T-helper 2 cell treated with Interferon-gamma antibody and Interleukin-4, amounts not matched to agents 5 μg/mL and 100 μg/mL, for 36 hours (primary cell): ENCODE data around the gene TMED7.
A peak's percentile ranks its signal among the peaks of the same experiment; 100 is the strongest.

ENCODE experiments used
- DNase-seq: peaks from one replicate; pipeline ENCODE4 v3.0.0; 2021; ENCODE audit warnings: low spot score
- H3K27ac Mint-ChIP-seq: one replicate; pipeline ENCODE4 v1.8.0; 2021; ENCODE audit warnings: mild to moderate bottlenecking, mixed read lengths
- H3K27me3 Mint-ChIP-seq: one replicate; pipeline ENCODE4 v1.8.0; 2021; ENCODE audit warnings: low read depth, mixed read lengths
- H3K36me3 Mint-ChIP-seq: one replicate; pipeline ENCODE4 v1.8.0; 2021; ENCODE audit warnings: low read depth, mixed read lengths
- H3K4me1 Mint-ChIP-seq: one replicate; pipeline ENCODE4 v1.8.0; 2021; ENCODE audit warnings: low read depth, mixed read lengths
- H3K4me3 Mint-ChIP-seq: one replicate; pipeline ENCODE4 v1.8.0; 2022; ENCODE audit warnings: mild to moderate bottlenecking, moderate library complexity, mixed read lengths
- H3K9me3 Mint-ChIP-seq: one replicate; pipeline ENCODE4 v1.8.0; 2021; ENCODE audit warnings: mixed read lengths

TMED7 gene

DNA sequence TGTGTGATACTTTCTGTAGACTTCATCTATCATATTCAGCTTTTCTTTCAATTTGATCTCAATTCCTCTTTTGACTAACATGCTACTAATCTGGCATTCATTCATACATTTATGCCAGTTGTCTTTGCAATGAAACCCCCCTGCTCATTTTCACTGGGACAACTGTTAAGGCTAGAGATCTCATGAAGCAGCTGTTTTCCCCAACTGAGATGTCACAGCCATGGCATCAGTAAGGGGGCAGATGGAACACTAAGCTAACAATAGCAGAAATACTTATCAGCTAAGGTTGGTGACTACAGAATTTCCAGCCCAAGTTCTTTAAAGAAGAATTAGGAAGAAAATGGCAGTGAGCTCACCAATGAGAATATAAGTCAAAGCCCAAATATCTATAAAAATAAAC is 9.4 kb downstream of the TMED7 start:
- Mint-ChIP-seq H3K27me3 (no peaks in the 10 kb centered on the region), H3K36me3 (peaks cover 62% of the 10 kb centered on the region), H3K4me3 (no peak overlapping the region), H3K4me1 (peaks cover 2% of the 10 kb centered on the region), H3K9me3 (no peaks in the 10 kb centered on the region), H3K27ac (no peak overlapping the region)
- no peak for DNase-seq

DNA sequence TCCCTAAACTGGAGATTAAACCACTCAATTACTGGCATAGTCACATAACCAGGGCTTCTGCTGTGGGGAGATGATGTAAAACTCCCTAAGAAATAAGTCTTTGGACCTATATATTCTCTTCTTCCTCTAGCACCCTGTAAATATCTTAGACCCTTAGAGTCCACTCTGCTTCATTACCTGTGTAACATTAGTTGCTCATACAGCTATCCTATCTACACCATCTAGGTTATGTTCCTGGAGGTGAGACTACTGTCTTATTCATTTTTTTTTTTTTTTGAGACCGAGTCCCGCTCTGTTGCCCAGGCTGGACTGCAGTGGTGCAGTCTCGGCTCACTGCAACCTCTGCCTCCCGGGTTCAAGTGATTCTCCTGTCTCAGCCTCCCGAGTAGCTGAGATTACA is 14.0 kb downstream of the TMED7 start:
- DNase-seq: no peak
- Mint-ChIP-seq H3K4me1 (no peaks in the 10 kb centered on the region), H3K36me3 (peaks cover 39% of the 10 kb centered on the region), H3K27ac (no peak overlapping the region), H3K4me3 (no peak overlapping the region), H3K27me3 (no peaks in the 10 kb centered on the region), H3K9me3 (no peaks in the 10 kb centered on the region)

DNA sequence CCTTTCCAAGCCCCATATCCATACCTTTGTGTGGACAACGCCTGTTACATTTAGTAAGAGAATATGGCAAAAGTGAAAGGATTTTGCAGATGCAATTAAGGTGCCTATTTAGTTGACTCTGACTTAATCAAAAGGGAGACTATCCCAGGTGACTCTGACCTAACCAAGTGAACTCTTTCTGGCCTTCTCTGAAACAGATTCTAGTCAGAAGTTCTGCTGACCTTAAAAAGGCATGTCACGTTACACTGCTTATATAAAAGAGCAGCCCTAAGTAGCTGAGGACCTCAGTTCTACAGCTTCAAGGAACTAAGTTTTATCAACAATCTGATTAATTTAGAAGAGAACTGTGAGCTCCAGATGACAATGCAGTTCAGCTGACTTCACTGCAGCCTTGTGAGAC is 17.9 kb downstream of the TMED7 start:
- Mint-ChIP-seq H3K36me3 (peaks cover 29% of the 10 kb centered on the region), H3K4me3 (no peak overlapping the region), H3K9me3 (no peaks in the 10 kb centered on the region), H3K27me3 (no peaks in the 10 kb centered on the region), H3K27ac (no peak overlapping the region), H3K4me1 (peaks cover 2% of the 10 kb centered on the region)
- DNase-seq: no peak

DNA sequence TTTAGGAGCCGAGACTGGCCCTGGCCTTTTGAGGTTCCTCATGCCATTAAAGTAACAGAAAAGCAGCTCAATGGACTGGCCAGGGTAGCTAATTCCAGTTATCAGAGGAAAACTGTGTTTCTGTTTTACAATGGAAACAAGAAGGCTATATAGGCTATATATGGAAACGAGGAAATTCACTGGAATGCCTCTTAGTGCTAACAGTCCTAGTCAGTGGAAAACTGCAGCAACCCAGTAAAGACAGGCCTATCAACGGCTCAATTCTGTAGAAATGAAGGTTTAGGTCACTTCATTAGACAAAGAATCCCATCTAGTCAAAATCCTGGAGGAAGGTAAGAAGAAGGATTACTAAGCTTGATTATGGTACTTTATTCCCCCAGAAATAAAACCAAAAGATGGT is 20.4 kb downstream of the TMED7 start:
- Mint-ChIP-seq H3K27ac (no peak overlapping the region), H3K4me1 (peaks cover 6% of the 10 kb centered on the region), H3K27me3 (peaks cover under 1% of the 10 kb centered on the region), H3K4me3 (no peak overlapping the region), H3K9me3 (no peaks in the 10 kb centered on the region), H3K36me3 (peaks cover 20% of the 10 kb centered on the region)
- no peak for DNase-seq

DNA sequence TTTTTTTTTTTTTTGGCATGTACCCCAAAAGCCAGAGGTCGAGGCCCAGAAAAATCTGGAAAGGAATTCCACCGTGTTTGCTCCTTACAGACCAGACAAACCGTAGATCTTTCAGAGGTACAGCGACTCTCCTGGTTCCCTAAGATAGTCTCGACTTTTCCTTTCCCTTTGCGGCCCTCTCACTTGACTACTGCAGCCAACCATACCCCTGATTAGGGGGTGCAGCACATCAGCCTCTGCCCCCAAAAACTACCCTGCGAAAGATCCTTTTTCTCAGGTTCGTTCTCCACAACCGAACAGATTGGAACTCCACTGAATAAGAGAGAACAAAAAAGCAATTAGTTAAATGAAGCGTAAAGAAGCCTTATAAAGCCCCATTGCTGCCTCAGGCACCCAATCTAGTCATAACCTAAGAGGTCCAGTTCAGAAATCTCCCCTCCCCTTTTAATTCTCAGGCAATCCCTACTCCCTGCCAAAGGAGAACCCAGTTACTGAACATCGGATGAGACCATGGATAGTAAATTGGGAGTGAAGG is 23.2 kb downstream of the TMED7 start:
- Mint-ChIP-seq H3K9me3 (no peaks in the 10 kb centered on the region), H3K4me1 (peaks cover 12% of the 10 kb centered on the region), H3K4me3 (peak overlapping the region; percentile 54), H3K27ac (peak overlapping the region; percentile 46), H3K36me3 (peaks cover 18% of the 10 kb centered on the region), H3K27me3 (peaks cover 3% of the 10 kb centered on the region)
- DNase-seq: no peak

DNA sequence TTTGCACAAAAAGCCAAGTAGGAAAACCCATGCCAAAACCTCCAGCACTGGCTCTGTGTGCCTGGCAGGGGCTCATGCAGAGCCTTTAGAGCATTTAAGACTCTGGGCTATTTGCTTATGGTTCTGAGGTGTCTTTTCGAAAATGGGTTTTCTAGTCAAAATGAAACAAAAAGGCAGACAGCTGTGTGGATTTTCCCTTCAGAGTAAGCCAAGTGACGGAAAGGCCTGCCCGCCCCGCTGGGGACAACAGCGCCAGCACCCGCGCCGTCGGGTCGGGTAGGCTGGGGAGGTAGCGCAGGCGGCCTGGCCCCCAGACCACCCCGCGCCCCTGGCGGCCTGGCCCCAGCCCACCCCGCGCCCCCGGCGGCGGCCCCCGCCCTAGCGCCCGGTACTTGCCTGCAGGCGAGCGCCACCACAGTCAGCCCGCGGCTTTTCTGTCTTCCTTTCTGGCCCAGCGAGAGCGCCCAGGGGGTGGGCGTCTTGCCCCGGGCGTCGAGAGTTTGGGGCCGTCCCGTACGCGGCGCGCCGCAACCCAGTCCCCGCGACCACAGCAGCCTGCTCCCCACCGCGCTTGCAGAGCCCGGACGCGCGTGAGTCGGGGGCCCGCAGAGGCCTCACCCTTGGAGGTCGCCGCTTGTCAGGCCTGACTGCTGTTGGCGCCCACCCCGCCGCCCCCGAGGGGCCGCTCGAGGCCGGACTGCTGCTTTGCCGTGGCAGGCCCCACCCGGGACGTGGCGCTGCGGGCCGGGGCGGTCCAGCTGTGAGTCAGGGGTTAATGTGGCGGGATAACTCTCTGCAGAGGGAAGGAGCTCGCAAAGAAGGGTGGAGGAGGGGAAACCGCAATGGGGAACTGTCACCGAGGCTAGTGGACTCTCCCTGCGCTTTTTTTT is 23.9 kb downstream of the TMED7 start, which contains the start of gene TICAM2:
Gene TICAM2 (minus strand): TSS at position 779 of the 890 bp plus-strand sequence. CDS start 21,223 bp downstream, outside the sequence.
- Mint-ChIP-seq H3K27me3 (peaks cover 3% of the 10 kb centered on the region), H3K36me3 (peaks cover 18% of the 10 kb centered on the region), H3K4me3 (peak within 1 kb of the TSS; percentile 64), H3K4me1 (peaks cover 12% of the 10 kb centered on the region), H3K9me3 (no peaks in the 10 kb centered on the region), H3K27ac (peak within 1 kb of the TSS; percentile 46)
- DNase-seq: peak; percentile 67

DNA sequence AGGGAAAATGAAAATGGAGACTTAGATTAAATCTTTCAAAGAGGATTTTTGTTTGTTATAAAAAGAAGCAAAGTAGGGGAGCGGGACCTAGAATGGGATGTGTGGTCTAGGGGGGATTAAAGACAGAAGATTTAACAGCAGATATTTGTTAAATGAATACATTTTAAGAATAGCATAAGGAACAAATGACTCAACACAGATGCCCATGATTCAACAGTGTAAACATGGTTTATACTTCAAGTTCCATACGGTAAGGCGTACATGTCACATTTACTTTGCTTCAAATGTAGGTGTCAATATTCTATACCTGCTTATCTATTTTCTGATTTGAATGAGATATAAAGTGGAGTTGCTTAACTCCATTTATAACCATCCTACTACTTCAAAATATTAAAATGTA is 25.1 kb downstream of the TMED7 start:
- Mint-ChIP-seq H3K9me3 (no peaks in the 10 kb centered on the region), H3K36me3 (peaks cover 11% of the 10 kb centered on the region), H3K27ac (no peak overlapping the region), H3K4me1 (peaks cover 12% of the 10 kb centered on the region), H3K27me3 (peaks cover 7% of the 10 kb centered on the region), H3K4me3 (peak overlapping the region; percentile 33)
- no peak for DNase-seq

DNA sequence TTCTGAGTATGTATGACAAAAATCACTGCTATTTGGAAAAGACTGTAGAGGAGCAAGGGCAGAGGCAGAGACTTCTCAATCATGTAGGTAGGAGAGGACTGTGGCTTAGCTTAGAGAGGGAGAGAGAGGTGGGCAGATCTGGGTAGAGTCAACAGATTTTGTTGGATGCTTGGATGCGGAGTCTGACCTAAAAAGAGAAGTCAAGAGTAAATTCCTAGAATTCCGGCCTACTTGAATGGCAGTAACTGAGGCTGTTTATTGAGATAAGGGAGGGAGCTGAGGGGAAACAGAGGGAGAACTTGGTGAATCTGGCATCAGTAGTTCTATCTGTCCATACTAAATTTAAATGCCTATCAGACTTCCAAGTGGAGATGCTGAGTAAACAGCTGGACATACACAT is 25.9 kb downstream of the TMED7 start:
- Mint-ChIP-seq H3K27me3 (peaks cover 9% of the 10 kb centered on the region), H3K4me1 (peaks cover 12% of the 10 kb centered on the region), H3K9me3 (no peaks in the 10 kb centered on the region), H3K36me3 (peaks cover 8% of the 10 kb centered on the region), H3K4me3 (no peak overlapping the region), H3K27ac (no peak overlapping the region)
- no peak for DNase-seq

DNA sequence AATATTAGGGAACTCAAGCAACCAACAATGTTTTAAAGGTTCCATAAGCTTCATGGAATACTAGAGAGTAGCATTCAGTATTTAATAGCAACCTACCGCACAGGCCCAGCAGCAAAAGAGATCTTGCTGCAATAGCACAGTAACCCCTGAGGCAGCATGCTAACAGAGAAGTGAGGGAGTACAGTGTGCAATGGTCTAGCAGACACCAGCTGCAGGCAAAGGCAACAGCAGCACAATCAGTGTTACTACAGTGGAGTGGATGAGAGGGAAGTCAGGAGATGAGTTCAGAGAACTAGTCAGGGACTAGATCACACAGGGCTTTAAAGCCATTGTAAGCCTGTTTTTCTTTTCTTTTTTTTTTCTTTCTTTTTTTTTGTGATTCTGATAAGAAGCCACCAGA is 26.3 kb downstream of the TMED7 start:
- no peak for DNase-seq
- Mint-ChIP-seq H3K36me3 (peaks cover 7% of the 10 kb centered on the region), H3K4me3 (no peak overlapping the region)

DNA sequence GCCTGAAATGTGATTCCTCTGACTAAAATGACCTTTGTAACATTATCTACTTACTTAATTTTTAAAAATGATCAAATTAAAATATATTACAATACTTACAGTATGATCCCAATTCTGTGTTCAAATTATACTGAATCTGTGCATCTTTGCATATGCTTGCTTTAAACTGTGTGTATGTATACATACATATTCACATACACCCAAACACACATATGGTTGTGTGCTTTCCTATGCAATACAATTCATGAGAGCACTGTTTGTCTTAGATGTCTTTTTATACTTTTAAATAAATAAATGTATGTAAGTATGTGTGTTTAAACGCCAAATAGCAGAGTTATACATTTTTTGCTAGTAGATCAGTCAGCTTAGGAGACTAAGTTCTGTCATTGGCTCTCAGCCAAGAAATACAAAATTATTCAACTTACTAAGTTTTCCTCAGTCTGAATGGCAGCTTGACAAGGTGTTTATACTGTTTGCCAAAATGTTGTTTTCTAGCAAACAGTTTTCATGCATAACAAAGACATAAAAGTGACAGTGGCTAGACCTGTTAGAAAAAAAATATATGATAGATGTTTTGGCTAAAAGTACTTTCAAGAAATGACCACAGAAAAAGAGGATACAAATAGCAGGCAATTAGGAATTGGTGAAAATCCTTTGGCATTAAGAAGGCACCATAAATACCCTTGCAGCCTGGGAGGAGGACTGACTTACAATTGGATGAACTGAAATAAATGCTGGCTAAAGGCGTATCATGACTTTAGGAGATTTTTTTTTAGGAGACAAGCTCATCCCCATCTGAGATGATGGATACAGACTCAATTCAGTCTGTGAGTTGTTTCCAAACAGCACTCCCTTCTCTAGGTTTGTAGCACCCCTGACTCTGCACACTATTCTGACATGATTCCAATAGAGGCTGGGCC is 31.4 kb downstream of the TMED7 start:
- Mint-ChIP-seq H3K4me1 (peaks cover 2% of the 10 kb centered on the region), H3K27ac (no peak overlapping the region)

More for the DNA sequence above, 26.3 kb downstream of the TMED7 start:
- peaks cover 9% of the 10 kb centered on the region for H3K27me3 Mint-ChIP-seq
- H3K9me3 Mint-ChIP-seq: no peaks in the 10 kb centered on the region
- no peak overlapping the region for H3K27ac Mint-ChIP-seq
- peaks cover 12% of the 10 kb centered on the region for H3K4me1 Mint-ChIP-seq

DNA sequence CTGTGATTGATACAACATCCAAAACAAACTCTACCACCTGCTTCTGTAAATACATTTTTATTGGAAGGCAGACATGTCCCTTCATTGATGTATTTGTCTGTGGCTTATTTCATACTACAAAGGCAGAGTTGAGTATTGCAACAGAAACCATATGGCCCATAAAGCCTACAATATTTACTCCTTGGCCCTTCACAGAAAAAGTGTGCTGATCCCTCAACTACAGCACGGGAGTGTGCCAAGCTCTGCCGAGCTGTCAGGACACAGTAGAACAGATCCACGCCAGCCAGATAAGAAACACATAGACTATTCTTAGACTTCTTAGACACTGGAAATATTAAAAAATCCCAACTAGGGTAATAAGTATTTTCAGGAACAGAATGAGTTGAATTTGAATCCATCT is 36.8 kb downstream of the TMED7 start:
- Mint-ChIP-seq H3K27me3 (peaks cover 12% of the 10 kb centered on the region), H3K9me3 (no peaks in the 10 kb centered on the region), H3K4me3 (no peak overlapping the region), H3K4me1 (peaks cover 2% of the 10 kb centered on the region), H3K27ac (no peak overlapping the region), H3K36me3 (no peaks in the 10 kb centered on the region)
- DNase-seq: no peak

More for the DNA sequence above, 31.4 kb downstream of the TMED7 start:
- H3K27me3 Mint-ChIP-seq: peaks cover 11% of the 10 kb centered on the region
- no peaks in the 10 kb centered on the region for H3K36me3 Mint-ChIP-seq
- H3K9me3 Mint-ChIP-seq: no peaks in the 10 kb centered on the region
- DNase-seq: no peak
- no peak overlapping the region for H3K4me3 Mint-ChIP-seq

DNA sequence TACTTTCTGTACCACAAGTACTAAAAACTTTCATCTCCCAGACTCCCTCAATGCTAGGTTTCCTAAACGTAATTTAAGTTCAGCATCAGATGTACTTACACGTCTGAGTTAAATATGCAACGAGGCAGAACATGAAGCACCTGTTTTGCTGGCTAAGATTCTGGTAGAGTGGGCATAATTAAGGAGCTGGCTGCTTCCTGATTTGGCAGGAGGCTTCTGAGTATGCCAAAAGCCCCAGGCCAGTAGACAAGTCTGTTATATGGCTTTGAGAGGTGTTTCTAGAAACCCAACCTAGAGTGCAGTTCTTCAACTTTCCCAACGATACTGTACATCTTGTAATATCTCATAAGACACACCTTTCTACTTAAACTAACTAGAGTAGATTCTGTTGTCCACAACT is 37.2 kb downstream of the TMED7 start:
- Mint-ChIP-seq H3K9me3 (no peaks in the 10 kb centered on the region), H3K36me3 (no peaks in the 10 kb centered on the region), H3K4me1 (peaks cover 2% of the 10 kb centered on the region), H3K27ac (no peak overlapping the region), H3K4me3 (no peak overlapping the region), H3K27me3 (peaks cover 12% of the 10 kb centered on the region)
- no peak for DNase-seq

DNA sequence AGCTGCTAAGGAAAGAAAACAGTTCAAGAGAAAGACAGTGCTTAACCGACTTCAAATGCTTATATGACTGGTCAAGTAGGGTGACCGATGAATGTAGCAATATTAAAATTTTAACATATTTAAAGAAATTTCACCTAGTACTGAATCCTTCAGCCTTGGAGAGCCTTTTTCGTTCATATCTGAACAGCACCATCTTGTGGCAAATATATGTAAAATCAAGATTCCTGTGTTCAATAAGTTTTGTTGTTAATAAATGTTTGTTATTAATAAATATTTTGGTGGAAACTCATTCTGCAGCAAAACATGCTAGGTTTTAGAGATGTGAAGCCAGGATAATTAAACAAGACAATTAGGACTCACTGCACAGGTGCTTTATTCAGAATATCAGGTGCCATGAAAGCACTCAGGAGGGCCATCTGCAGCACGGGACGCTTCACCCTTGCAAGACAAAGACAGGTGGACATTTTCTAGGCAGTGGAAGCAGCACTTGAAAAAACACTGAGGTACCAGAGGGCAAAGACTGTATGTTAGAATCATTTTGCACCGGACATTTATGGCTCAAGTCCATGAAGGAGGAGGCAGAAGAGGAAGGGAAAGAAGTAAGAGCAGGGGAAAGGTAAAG is 39.2 kb downstream of the TMED7 start:
- Mint-ChIP-seq H3K9me3 (no peaks in the 10 kb centered on the region), H3K27me3 (peaks cover 13% of the 10 kb centered on the region), H3K4me3 (no peak overlapping the region), H3K4me1 (peaks cover 2% of the 10 kb centered on the region), H3K36me3 (no peaks in the 10 kb centered on the region), H3K27ac (no peak overlapping the region)
- no peak for DNase-seq
